Karpas-422 (cell line): ENCODE data around the gene RAB5B. TPM values are rescaled to one million over a fixed set of nuclear protein-coding genes. Genes with fewer than 3 reads are reported as not detected.
"Not testable (repeated sequence)": the region's sequence is repeated elsewhere in the genome, so short reads cannot be mapped to it uniquely, and the experiment has no call there.

Source experiments
- DNase-seq: peaks from one replicate; pipeline ENCODE4 v3.0.0-alpha.2; 2015
- H2AFZ ChIP-seq: fragments of 200-600 bp; sonication (generic); 2 replicates; pipeline ENCODE4 v1.6.1; 2014; ENCODE audit warnings: antibody characterized with exemption, low read length, mixed read lengths
- H3K27ac ChIP-seq: fragments of 200-600 bp; sonication (generic); 2 replicates; pipeline ENCODE4 v1.5.1; 2014; ENCODE audit warnings: mild to moderate bottlenecking, low read length, moderate library complexity
- H3K27me3 ChIP-seq: fragments of 200-600 bp; sonication (generic); 2 replicates; pipeline ENCODE4 v1.6.1; 2014; ENCODE audit warnings: low read length, mixed read lengths
- H3K36me3 ChIP-seq: fragments of 200-600 bp; sonication (generic); 2 replicates; pipeline ENCODE4 v1.6.1; 2014; ENCODE audit warnings: low read length, mixed read lengths; ENCODE audit not compliant: insufficient read depth
- H3K4me1 ChIP-seq: fragments of 200-600 bp; sonication (generic); 2 replicates; pipeline ENCODE4 v1.6.1; 2014; ENCODE audit warnings: mild to moderate bottlenecking, low read length, mixed read lengths
- H3K4me2 ChIP-seq: fragments of 200-600 bp; sonication (generic); 2 replicates; pipeline ENCODE4 v1.6.1; 2014; ENCODE audit warnings: low read length, low read depth, mild to moderate bottlenecking; ENCODE audit not compliant: poor library complexity, severe bottlenecking
- H3K4me3 ChIP-seq: fragments of 200-600 bp; sonication (generic); 2 replicates; pipeline ENCODE4 v1.5.1; 2014; ENCODE audit warnings: mild to moderate bottlenecking, antibody characterized with exemption, low read length, mixed read lengths
- H3K79me2 ChIP-seq: fragments of 200-600 bp; sonication (generic); 2 replicates; pipeline ENCODE4 v1.6.1; 2014; ENCODE audit warnings: mild to moderate bottlenecking, low read length, mixed read lengths
- H3K9ac ChIP-seq: fragments of 200-600 bp; sonication (generic); 2 replicates; pipeline ENCODE4 v1.6.0; 2014; ENCODE audit warnings: low read length
- H3K9me2 ChIP-seq: fragments of 200-600 bp; sonication (generic), shearing (Covaris generic); replicated peaks from 2 replicates; pipeline ENCODE4 v1.6.0; 2014; ENCODE audit warnings: mild to moderate bottlenecking, low read length, moderate library complexity; ENCODE audit not compliant: insufficient read depth
- H3K9me3 ChIP-seq: fragments of 300-700, 200-600 bp; sonication (generic); 2 replicates; pipeline ENCODE4 v1.6.1; 2014; ENCODE audit warnings: low read length, mixed read lengths
- H4K20me1 ChIP-seq: fragments of 200-600 bp; sonication (generic); 2 replicates; pipeline ENCODE4 v1.6.1; 2014; ENCODE audit warnings: mild to moderate bottlenecking, antibody characterized with exemption, low read length, low read depth; ENCODE audit not compliant: insufficient read depth
- total RNA-seq: library from RNA; depleted of rRNA; stranded (reverse); fragments of >200 nt; shearing (Covaris generic); gene quantifications from 2 replicates; pipeline ENCODE4 v1.2.3, GENCODE V29; 2014; ENCODE audit warnings: low replicate concordance; rRNA removed

Gene RAB5B
- total RNA-seq, 1 experiment from 2014 or later: 62.4 TPM

DNA sequence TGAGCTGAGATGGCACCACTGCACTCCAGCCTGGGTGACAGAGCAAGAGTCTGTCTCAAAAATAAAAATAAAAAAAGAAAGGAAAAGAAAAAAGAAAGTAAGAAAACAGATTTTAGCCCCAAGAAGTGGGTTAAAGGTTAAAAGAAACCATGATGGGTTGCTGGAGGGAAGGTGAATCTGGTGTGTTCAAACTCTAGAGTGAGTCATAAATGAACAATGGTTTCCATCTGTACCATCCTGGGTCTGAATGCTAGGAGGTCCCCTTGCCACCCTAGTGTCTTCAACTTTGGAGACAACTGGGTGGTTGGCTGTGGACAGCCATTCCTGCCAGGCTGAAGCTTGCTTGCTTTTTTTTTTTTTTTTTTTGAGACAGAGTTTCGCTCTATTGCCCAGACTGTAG is 66.3 kb downstream of the RAB5B start:
- no peak overlapping the region for H3K4me3 ChIP-seq
- H3K9ac ChIP-seq: no peak overlapping the region

DNA sequence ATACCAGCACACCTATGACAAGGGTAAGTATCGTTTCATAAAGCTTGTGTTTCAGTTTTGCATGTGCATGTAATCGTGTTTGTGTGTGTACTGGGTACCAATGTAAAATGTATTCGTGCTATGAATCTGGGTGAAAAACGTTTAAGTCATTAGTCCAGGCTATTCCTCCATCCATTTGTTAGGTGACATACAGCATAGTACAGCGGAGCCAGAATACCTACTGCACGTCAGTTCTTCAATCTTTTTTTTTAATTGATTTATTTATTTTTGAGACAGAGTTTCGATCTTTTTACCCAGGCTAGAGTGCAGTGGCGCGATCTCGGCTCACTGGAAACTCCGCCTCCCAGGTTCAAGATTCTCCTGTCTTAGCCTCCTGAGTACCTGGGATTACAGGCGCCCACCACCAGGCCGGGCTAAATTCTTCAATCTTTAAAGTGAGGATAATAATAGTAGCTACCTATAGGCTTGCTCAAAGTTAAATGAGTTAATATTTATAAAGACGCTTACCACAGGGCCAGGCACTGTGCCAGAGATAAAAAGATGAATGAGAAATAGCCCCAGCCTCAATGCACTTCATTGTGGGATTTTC is 67.2 kb downstream of the RAB5B start:
- H3K36me3 ChIP-seq: peaks cover 23% of the 10 kb centered on the region
- H3K9me2 ChIP-seq: no peaks in the 10 kb centered on the region
- H3K4me2 ChIP-seq: peak overlapping the region; percentile 97
- peaks cover 15% of the 10 kb centered on the region for H4K20me1 ChIP-seq
- no peaks in the 10 kb centered on the region for H3K27me3 ChIP-seq
- H3K4me1 ChIP-seq: peaks cover 39% of the 10 kb centered on the region
- peak overlapping the region; percentile 77 for H3K9ac ChIP-seq
- peak overlapping the region; percentile 81 for H3K4me3 ChIP-seq
- H3K9me3 ChIP-seq: no peaks in the 10 kb centered on the region
- peak overlapping the region; percentile 67; the same call in 1 of the 2 replicates for H2AFZ ChIP-seq
- peak overlapping the region; percentile 73 for H3K27ac ChIP-seq
- no peak for DNase-seq
- H3K79me2 ChIP-seq: peaks cover 24% of the 10 kb centered on the region

More for the DNA sequence above, 66.3 kb downstream of the RAB5B start:
- no peak overlapping the region for H3K27ac ChIP-seq
- H4K20me1 ChIP-seq: peaks cover 15% of the 10 kb centered on the region
- no peaks in the 10 kb centered on the region for H3K9me3 ChIP-seq
- no peak overlapping the region for H2AFZ ChIP-seq
- no peaks in the 10 kb centered on the region for H3K27me3 ChIP-seq
- DNase-seq: no peak
- H3K4me2 ChIP-seq: peak overlapping the region; percentile 97
- peaks cover 39% of the 10 kb centered on the region for H3K4me1 ChIP-seq
- no peaks in the 10 kb centered on the region for H3K9me2 ChIP-seq
- H3K36me3 ChIP-seq: peaks cover 23% of the 10 kb centered on the region
- peaks cover 24% of the 10 kb centered on the region for H3K79me2 ChIP-seq

DNA sequence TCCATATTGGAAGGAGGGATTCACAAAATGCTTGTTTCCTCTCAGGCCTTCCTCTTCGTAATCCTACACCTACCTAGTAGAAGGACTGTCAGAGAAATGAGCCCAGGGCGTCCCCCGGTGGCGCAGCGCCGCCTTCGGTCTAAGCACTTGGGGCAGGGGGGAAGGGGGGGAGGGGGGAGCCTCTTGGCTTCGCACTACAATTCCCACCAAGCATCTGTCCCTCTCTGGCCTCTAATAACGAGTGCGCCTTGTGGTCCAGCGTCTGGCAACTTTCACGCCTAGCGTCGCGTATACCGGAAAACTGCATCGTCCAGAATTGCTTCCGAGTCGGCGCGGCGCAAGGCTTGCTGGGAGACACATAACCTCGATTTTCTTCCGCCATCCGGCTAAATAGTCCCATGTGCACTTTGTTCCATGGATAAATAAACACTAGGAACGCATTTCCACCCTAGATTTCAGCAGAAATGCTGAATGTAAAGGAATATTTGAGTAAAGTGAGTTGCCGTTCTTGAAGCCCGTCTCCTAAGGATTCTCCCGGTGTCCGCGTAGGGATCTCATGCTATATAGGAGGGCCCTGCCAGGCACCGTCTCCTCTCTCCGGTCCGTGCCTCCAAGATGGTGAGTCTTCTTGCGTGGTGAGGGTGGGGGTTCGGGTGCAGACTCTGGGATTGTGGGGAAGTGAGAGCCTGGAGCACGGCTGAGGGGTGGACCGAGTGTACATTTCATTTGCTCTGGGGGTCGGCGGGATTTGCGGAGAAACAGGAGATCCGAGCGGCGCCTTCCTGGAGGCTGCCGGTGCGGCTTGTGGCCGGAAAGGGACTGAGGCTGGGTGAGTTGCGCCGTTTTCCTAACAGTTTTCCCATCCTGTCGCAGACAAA is 67.9 kb downstream of the RAB5B start, which contains the start of gene RPS26:
Gene RPS26 (plus strand): TSS at position 367 of the 878 bp plus-strand sequence. CDS start 249 bp downstream, at position 616.
- H3K9me2 ChIP-seq: no peaks in the 10 kb centered on the region
- peak within 1 kb of the TSS; percentile 98 for H2AFZ ChIP-seq
- H3K9me3 ChIP-seq: no peaks in the 10 kb centered on the region
- peak; percentile 99 for DNase-seq
- no peaks in the 10 kb centered on the region for H3K27me3 ChIP-seq
- H3K79me2 ChIP-seq: peaks cover 24% of the 10 kb centered on the region
- H3K4me3 ChIP-seq: peak within 1 kb of the TSS; percentile 81
- peak within 1 kb of the TSS; percentile 93 for H3K9ac ChIP-seq
- peaks cover 44% of the 10 kb centered on the region for H3K4me1 ChIP-seq
- peak within 1 kb of the TSS; percentile 79 for H3K27ac ChIP-seq
- H3K36me3 ChIP-seq: peaks cover 23% of the 10 kb centered on the region
- H3K4me2 ChIP-seq: peak within 1 kb of the TSS; percentile 97
- peaks cover 15% of the 10 kb centered on the region for H4K20me1 ChIP-seq

DNA sequence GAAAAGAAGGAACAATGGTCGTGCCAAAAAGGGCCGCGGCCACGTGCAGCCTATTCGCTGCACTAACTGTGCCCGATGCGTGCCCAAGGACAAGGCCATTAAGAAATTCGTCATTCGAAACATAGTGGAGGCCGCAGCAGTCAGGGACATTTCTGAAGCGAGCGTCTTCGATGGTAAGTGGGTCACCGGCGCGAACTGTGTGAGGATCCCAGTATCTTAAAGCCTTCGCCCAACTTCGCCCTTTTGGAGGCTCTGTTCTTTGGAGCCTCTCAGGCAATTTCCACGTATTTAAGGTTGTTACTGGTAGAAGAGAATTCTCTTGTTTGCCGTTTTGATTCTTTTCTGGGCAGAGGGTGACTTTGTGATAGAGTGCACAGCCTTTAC is 68.5 kb downstream of the RAB5B start:
- Histone ChIP-seq H3K4me1 (peaks cover 42% of the 10 kb centered on the region), H4K20me1 (peaks cover 15% of the 10 kb centered on the region), H3K27ac (peak overlapping the region; percentile 79), H3K79me2 (peaks cover 24% of the 10 kb centered on the region), H3K36me3 (peaks cover 23% of the 10 kb centered on the region), H3K9ac (peak overlapping the region; percentile 93), H3K4me3 (peak overlapping the region; percentile 76), H3K4me2 (peak overlapping the region; percentile 92)
- H3K27me3 ChIP-seq, H2AFZ ChIP-seq, H3K9me2 ChIP-seq, H3K9me3 ChIP-seq: not testable (repeated sequence)
- DNase-seq: peak; percentile 56

DNA sequence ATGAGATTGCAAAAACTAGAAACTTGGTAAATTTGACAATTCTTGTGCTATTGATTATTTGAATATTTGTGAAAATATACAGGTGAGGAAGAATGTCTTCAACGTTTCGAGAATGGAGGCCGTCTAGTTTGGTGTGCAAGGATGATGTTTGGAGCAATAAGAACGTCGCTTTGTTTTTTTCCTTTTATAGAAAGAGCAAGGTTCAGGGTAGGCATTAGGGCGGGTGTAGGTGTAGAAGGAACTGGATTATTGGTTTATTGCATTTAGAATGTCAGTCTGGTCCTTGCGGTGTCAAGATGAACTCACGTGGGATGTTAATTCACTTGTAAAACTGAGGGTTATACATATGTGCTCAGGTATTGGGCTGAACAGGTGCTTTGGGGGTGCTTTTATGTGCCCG is 69.0 kb downstream of the RAB5B start:
- H3K4me2 ChIP-seq: peak overlapping the region; percentile 92
- H3K9ac ChIP-seq: peak overlapping the region; percentile 93
- H3K79me2 ChIP-seq: peaks cover 24% of the 10 kb centered on the region
- H3K4me3 ChIP-seq: peak overlapping the region; percentile 76
- H3K9me2 ChIP-seq: no peaks in the 10 kb centered on the region
- H3K4me1 ChIP-seq: peaks cover 39% of the 10 kb centered on the region
- no peak overlapping the region for H2AFZ ChIP-seq
- H3K27me3 ChIP-seq: no peaks in the 10 kb centered on the region
- peaks cover 23% of the 10 kb centered on the region for H3K36me3 ChIP-seq
- peaks cover 15% of the 10 kb centered on the region for H4K20me1 ChIP-seq
- peak; percentile 53 for DNase-seq
- no peaks in the 10 kb centered on the region for H3K9me3 ChIP-seq
- peak overlapping the region; percentile 79 for H3K27ac ChIP-seq

Other genes starting within 250 kb of the RAB5B start
- 150 and 266 TPM in 2 replicates for gene CD63, start 245.1 kb upstream of the RAB5B start, total RNA-seq
- 2.9 and 7.8 TPM in 2 replicates for gene GDF11, start 231.0 kb upstream of the RAB5B start, total RNA-seq
- gene SARNP, start 156.4 kb upstream of the RAB5B start, total RNA-seq: 64.9 and 100 TPM in 2 replicates
- gene ORMDL2, start 156.0 kb upstream of the RAB5B start, total RNA-seq: 32.6 and 37.4 TPM in 2 replicates
- gene DNAJC14, start 144.5 kb upstream of the RAB5B start, total RNA-seq: 28.6 and 36.9 TPM in 2 replicates
- gene MMP19, start 131.1 kb upstream of the RAB5B start, total RNA-seq: 0.11 TPM in 1 of 2 replicates, not detected in the other
- 58.9 and 63.8 TPM in 2 replicates for gene PYM1, start 46.2 kb upstream of the RAB5B start, total RNA-seq
- gene DGKA, start 42.9 kb upstream of the RAB5B start, total RNA-seq: 70.4 and 88.5 TPM in 2 replicates
- gene PMEL, start 8.0 kb upstream of the RAB5B start, total RNA-seq: 8.8 and 9.7 TPM in 2 replicates
- 35.3 and 49.9 TPM in 2 replicates for gene CDK2, start 7.2 kb upstream of the RAB5B start, total RNA-seq
- gene SUOX, start 23.2 kb downstream of the RAB5B start, total RNA-seq: 3.1 and 11.0 TPM in 2 replicates
- gene IKZF4, start 47.0 kb downstream of the RAB5B start, total RNA-seq: 1.0 and 7.4 TPM in 2 replicates
- 417 and 1,471 TPM in 2 replicates for gene RPS26, start 67.8 kb downstream of the RAB5B start, total RNA-seq
- not detected in 2 replicates for gene ERBB3, start 106.1 kb downstream of the RAB5B start, total RNA-seq
- gene PA2G4, start 130.5 kb downstream of the RAB5B start, total RNA-seq: 111 and 267 TPM in 2 replicates
- 7,506 and 9,874 TPM in 2 replicates for gene RPL41, start 142.6 kb downstream of the RAB5B start, total RNA-seq
- 11.9 and 13.4 TPM in 2 replicates for gene ZC3H10, start 144.2 kb downstream of the RAB5B start, total RNA-seq
- 75.3 and 75.7 TPM in 2 replicates for gene ESYT1, start 154.2 kb downstream of the RAB5B start, total RNA-seq
- 33.1 and 94.4 TPM in 2 replicates for gene MYL6B, start 178.5 kb downstream of the RAB5B start, total RNA-seq
- 640 and 780 TPM in 2 replicates for gene MYL6, start 184.3 kb downstream of the RAB5B start, total RNA-seq
- 26.2 and 42.2 TPM in 2 replicates for gene SMARCC2, start 215.4 kb downstream of the RAB5B start, total RNA-seq
- 52.0 and 63.6 TPM in 2 replicates for gene RNF41, start 247.8 kb downstream of the RAB5B start, total RNA-seq